Measurements from ENCODE around the gene XRCC4. TPM values are rescaled to one million over a fixed set of nuclear protein-coding genes. Genes with fewer than 3 reads are reported as not detected.

XRCC4 gene
- total RNA-seq, 1 experiment from 2014 or later = 7.1 TPM

DNA sequence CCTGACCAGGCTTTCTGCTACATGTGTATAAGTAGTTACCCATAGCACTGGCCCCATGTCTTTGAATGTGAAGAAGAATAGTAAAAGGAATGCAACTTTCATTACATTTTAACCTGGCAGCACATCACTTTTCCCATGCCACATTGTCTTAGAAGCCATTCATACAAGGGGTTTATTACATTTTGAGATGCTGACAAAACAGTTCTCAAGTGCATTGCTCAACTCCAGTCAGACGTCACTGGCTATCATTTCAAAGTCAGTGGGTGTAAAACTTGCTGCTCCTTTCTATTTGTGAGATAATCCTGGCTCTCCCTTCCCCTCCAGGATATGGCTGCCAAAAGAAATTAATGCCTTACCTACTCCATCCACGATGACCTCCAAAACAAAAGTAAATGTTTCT is 297.2 kb downstream of the XRCC4 start:
- intact Hi-C loops (cut with micrococcal nuclease) = no loop called here
- Mint-ChIP-seq H3K27ac (ENCODE audit: low read depth, unreplicated experiment) (no peak overlapping the region), H3K27me3 (ENCODE audit: insufficient read depth, unreplicated experiment) (no peaks in the 10 kb centered on the region), H3K4me1 (ENCODE audit: insufficient read depth, unreplicated experiment) (peaks cover 15% of the 10 kb centered on the region), H3K4me3 (ENCODE audit: unreplicated experiment) (no peak overlapping the region), H3K36me3 (ENCODE audit: insufficient read depth, unreplicated experiment) (no peaks in the 10 kb centered on the region), H3K9me3 (ENCODE audit: unreplicated experiment) (no peaks in the 10 kb centered on the region)
- BruUV-seq (replicated peaks) = no TSS peak
- ChIA-PET CTCF (interaction anchor here (0.6 kb wide), 1 partner anchor 487 kb away, joined by 4 read pairs; no protein-coding TSS in a partner anchor), POLR2A (no interaction called here)
- TF ChIP-seq CTCF (IDR thresholded peaks at IDR 0.05; ENCODE audit: unreplicated experiment) = no peak
- peak; percentile 33 for DNase-seq (ENCODE audit: unreplicated experiment)

- no peak overlapping the region for H3K4me3 Mint-ChIP-seq (ENCODE audit: unreplicated experiment)
- H3K27ac Mint-ChIP-seq (ENCODE audit: low read depth, unreplicated experiment) = no peak overlapping the region
- no TSS peak for BruUV-seq (replicated peaks)
- no peak for TF ChIP-seq CTCF (IDR thresholded peaks at IDR 0.05; ENCODE audit: unreplicated experiment)
- ChIA-PET POLR2A (no interaction called here), CTCF (interaction anchor here (0.6 kb wide), 2 partner anchors 445 to 488 kb away, joined by 3 to 4 read pairs; no protein-coding TSS in a partner anchor)
- intact Hi-C loops (cut with micrococcal nuclease) = no loop called here
- H3K27me3 Mint-ChIP-seq (ENCODE audit: insufficient read depth, unreplicated experiment) = no peaks in the 10 kb centered on the region
- H3K36me3 Mint-ChIP-seq (ENCODE audit: insufficient read depth, unreplicated experiment) = no peaks in the 10 kb centered on the region
- H3K9me3 Mint-ChIP-seq (ENCODE audit: unreplicated experiment) = no peaks in the 10 kb centered on the region
- DNase-seq (ENCODE audit: unreplicated experiment) = no peak
- H3K4me1 Mint-ChIP-seq (ENCODE audit: insufficient read depth, unreplicated experiment) = peaks cover 15% of the 10 kb centered on the region
These were observed 297.9 kb downstream of the XRCC4 start for GRCh38 chr5:83375049-83375745.

DNA sequence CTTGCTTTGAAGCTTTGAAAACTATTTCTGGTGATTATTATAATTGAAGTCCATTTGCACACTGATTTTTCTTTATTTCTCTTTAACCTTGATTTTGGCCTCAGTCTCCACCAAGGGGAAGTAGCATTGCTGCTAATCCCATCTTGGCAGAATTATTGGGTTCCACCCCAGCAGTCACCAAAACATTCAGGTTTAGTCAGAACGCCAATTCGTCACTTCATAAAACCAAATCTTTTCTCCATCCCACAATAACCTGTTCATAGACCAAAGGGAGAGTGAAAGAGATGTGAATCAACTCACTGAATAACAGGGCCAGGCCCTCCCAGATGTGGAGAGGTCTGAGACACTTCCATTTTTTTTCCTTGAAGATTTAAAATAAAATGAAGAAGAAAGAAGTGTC is 299.1 kb downstream of the XRCC4 start:
- no peaks in the 10 kb centered on the region for H3K27me3 Mint-ChIP-seq (ENCODE audit: insufficient read depth, unreplicated experiment)
- H3K9me3 Mint-ChIP-seq (ENCODE audit: unreplicated experiment) = no peaks in the 10 kb centered on the region
- POLR2A ChIA-PET = no interaction called here
- CTCF ChIA-PET = no interaction called here
- intact Hi-C loops (cut with micrococcal nuclease) = no loop called here
- H3K4me1 Mint-ChIP-seq (ENCODE audit: insufficient read depth, unreplicated experiment) = peaks cover 15% of the 10 kb centered on the region
- no TSS peak for BruUV-seq (replicated peaks)
- H3K27ac Mint-ChIP-seq (ENCODE audit: low read depth, unreplicated experiment) = peak overlapping the region; percentile 51
- no peak for DNase-seq (ENCODE audit: unreplicated experiment)
- TF ChIP-seq CTCF (IDR thresholded peaks at IDR 0.05; ENCODE audit: unreplicated experiment) = no peak
- no peaks in the 10 kb centered on the region for H3K36me3 Mint-ChIP-seq (ENCODE audit: insufficient read depth, unreplicated experiment)
- no peak overlapping the region for H3K4me3 Mint-ChIP-seq (ENCODE audit: unreplicated experiment)

GRCh38 chr5:83377131-83377865 is 300.0 kb downstream of the XRCC4 start:
- no peaks in the 10 kb centered on the region for H3K36me3 Mint-ChIP-seq (ENCODE audit: insufficient read depth, unreplicated experiment)
- no peak overlapping the region for H3K4me3 Mint-ChIP-seq (ENCODE audit: unreplicated experiment)
- POLR2A ChIA-PET = interaction anchor here (0.6 kb wide), 1 partner anchor 77 kb away, joined by 3 read pairs; no protein-coding TSS in a partner anchor
- TF ChIP-seq CTCF (IDR thresholded peaks at IDR 0.05; ENCODE audit: unreplicated experiment) = no peak
- no TSS peak for BruUV-seq (replicated peaks)
- CTCF ChIA-PET = no interaction called here
- H3K27ac Mint-ChIP-seq (ENCODE audit: low read depth, unreplicated experiment) = peak overlapping the region; percentile 51
- no peaks in the 10 kb centered on the region for H3K27me3 Mint-ChIP-seq (ENCODE audit: insufficient read depth, unreplicated experiment)
- intact Hi-C loops (cut with micrococcal nuclease) = no loop called here
- H3K4me1 Mint-ChIP-seq (ENCODE audit: insufficient read depth, unreplicated experiment) = peaks cover 15% of the 10 kb centered on the region
- no peaks in the 10 kb centered on the region for H3K9me3 Mint-ChIP-seq (ENCODE audit: unreplicated experiment)
- peak; percentile 47 for DNase-seq (ENCODE audit: unreplicated experiment)

All from MCF 10A (cell line).